Prostate gland (tissue), 2 donors: ENCODE data around the gene RABGAP1.

Experiments used
- CTCF ChIP-seq, 4 experiments: fragments of 200-600 bp in 2 of 4; fragments of 450-650 bp in 2 of 4; sonication (generic) in 2 of 4; IDR thresholded peaks; 1 replicate in 3 of 4; 2 replicates in 1 of 4; pipeline ENCODE4 v1.5.1; 2016 to 2019; ENCODE audit warnings: antibody characterized with exemption in 4 of 4, mild to moderate bottlenecking in 2 of 4, moderate library complexity in 2 of 4
- POLR2A ChIP-seq: fragments of 450-650 bp; IDR thresholded peaks from one replicate; pipeline ENCODE4 v1.6.1; 2016; ENCODE audit warnings: antibody characterized with exemption, mild to moderate bottlenecking

- TF ChIP-seq POLR2A (no peak), CTCF (IDR thresholded peaks at IDR 0.05) (no peak)
Observed at GRCh38 chr9:122923947-122924346, 16.9 kb upstream of the RABGAP1 start.
